GM06990 (cell line): ENCODE data around the gene BICDL1.

Experiments
- DNase-seq: peaks from one replicate; pipeline ENCODE4 v3.0.0-alpha.2; 2011; ENCODE audit not compliant: insufficient read length; ENCODE audit errors: extremely low read depth
- H3K27me3 ChIP-seq: replicated peaks from 2 replicates; pipeline ENCODE4 v1.6.0; 2011; ENCODE audit warnings: low read length; ENCODE audit not compliant: control insufficient read depth, insufficient read depth
- H3K36me3 ChIP-seq: 2 replicates; pipeline ENCODE4 v1.5.1; 2011; ENCODE audit warnings: low read length; ENCODE audit not compliant: control insufficient read depth, insufficient read depth
- H3K4me3 ChIP-seq: replicated peaks from 2 replicates; pipeline ENCODE4 v1.5.1; 2011; ENCODE audit warnings: low read depth, mild to moderate bottlenecking, control low read depth, low read length
- CTCF ChIP-seq: IDR thresholded peaks from 2 replicates; pipeline ENCODE4 v1.5.1; 2011; ENCODE audit warnings: low read length, control low read depth, mild to moderate bottlenecking, inconsistent platforms; ENCODE audit not compliant: insufficient read depth, poor library complexity, severe bottlenecking

BICDL1 gene

GRCh38 chr12:119994892-119995658 lies 6.0 kb downstream of the BICDL1 start:
- no peaks in the 10 kb centered on the region for H3K27me3 ChIP-seq
- TF ChIP-seq CTCF, result no peak
- H3K36me3 ChIP-seq, result no peaks in the 10 kb centered on the region
- DNase-seq, result no peak
- no peak overlapping the region for H3K4me3 ChIP-seq

- no peak overlapping the region for H3K4me3 ChIP-seq
- DNase-seq, result no peak
- TF ChIP-seq CTCF, result no peak
- H3K27me3 ChIP-seq, result no peaks in the 10 kb centered on the region
- no peaks in the 10 kb centered on the region for H3K36me3 ChIP-seq
Measured at GRCh38 chr12:119996417-119996816, 7.4 kb downstream of the BICDL1 start.

DNA sequence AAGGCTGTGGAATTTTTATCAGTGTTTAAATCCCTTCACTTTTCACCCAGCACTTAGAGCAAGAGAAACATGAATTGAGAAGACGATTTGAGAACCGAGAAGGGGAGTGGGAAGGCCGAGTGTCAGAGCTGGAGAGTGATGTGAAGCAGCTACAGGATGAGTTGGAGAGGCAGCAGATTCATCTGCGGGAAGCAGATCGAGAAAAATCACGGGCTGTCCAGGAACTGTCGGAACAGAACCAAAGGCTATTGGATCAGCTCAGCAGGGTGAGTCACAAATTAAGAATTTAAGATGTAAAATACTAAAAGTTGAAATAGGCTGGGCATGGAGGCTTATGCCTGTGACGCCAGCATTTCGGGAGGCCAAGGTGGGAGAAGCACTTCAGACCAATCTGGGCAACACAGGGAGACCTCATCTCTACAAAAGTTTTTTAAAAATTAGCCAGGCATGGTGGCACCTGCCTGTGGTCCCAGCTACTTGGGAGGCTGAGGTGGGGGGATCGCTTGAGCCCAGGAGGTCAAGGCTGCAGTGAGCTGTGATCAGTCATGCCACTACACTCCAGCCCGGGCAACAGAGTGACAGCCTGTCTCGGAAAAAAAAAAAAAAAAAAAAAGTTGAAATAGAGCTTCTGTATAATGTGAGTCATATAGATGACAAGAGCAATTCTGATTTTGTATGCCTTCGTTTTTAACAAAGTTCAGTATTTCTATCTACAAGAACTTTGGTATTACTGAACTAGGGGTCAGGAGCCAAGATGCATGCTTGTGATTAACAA lies 9.6 kb downstream of the BICDL1 start:
- Histone ChIP-seq H3K36me3 (no peaks in the 10 kb centered on the region), H3K4me3 (no peak overlapping the region), H3K27me3 (no peaks in the 10 kb centered on the region)
- no peak for TF ChIP-seq CTCF
- DNase-seq, result no peak

- TF ChIP-seq CTCF, result no peak
- no peaks in the 10 kb centered on the region for H3K36me3 ChIP-seq
Measured at GRCh38 chr12:120000556-120000955, 11.5 kb downstream of the BICDL1 start.

GRCh38 chr12:120006258-120006975 lies 17.4 kb downstream of the BICDL1 start:
- no peak for TF ChIP-seq CTCF
- Histone ChIP-seq H3K36me3 (no peaks in the 10 kb centered on the region), H3K4me3 (no peak overlapping the region), H3K27me3 (no peaks in the 10 kb centered on the region)
- DNase-seq, result no peak

More at GRCh38 chr12:120000556-120000955, 11.5 kb downstream of the BICDL1 start:
- Histone ChIP-seq H3K27me3 (no peaks in the 10 kb centered on the region), H3K4me3 (no peak overlapping the region)
- no peak for DNase-seq
